HG03565 (cell line): ENCODE data around the gene CNTNAP2.

Source experiments
- ATAC-seq: cut with Tn5 transposase; IDR thresholded peaks from one replicate; pipeline ENCODE4 v1.9.1; 2021; ENCODE audit warnings: mild to moderate bottlenecking, moderate library complexity; ENCODE audit not compliant: unreplicated experiment

The CNTNAP2 gene

GRCh38 chr7:146414373-146414772, 297.8 kb downstream of the CNTNAP2 start:
- no peak for ATAC-seq

- no peak for ATAC-seq
These were observed 298.3 kb downstream of the CNTNAP2 start for GRCh38 chr7:146414937-146415336.

- no peak for ATAC-seq
These were observed 300.6 kb downstream of the CNTNAP2 start for GRCh38 chr7:146417176-146417575.

- ATAC-seq = no peak
These were observed 306.8 kb downstream of the CNTNAP2 start for GRCh38 chr7:146423446-146423845.

GRCh38 chr7:146424084-146424483, 307.5 kb downstream of the CNTNAP2 start:
- ATAC-seq = no peak

- ATAC-seq = no peak
These were observed 316.9 kb downstream of the CNTNAP2 start for GRCh38 chr7:146433501-146433900.

GRCh38 chr7:146443102-146443501, 326.5 kb downstream of the CNTNAP2 start:
- no peak for ATAC-seq

GRCh38 chr7:146449625-146450024, 333.0 kb downstream of the CNTNAP2 start:
- no peak for ATAC-seq

- ATAC-seq = no peak
These were observed 338.6 kb downstream of the CNTNAP2 start for GRCh38 chr7:146455091-146455655.

GRCh38 chr7:146479040-146479439, 362.4 kb downstream of the CNTNAP2 start:
- ATAC-seq = no peak

- no peak for ATAC-seq
These were observed 369.9 kb downstream of the CNTNAP2 start for GRCh38 chr7:146486519-146486918.

GRCh38 chr7:146492017-146492416, 375.4 kb downstream of the CNTNAP2 start:
- ATAC-seq = no peak

- ATAC-seq = no peak
These were observed 378.5 kb downstream of the CNTNAP2 start for GRCh38 chr7:146494952-146495596.

- no peak for ATAC-seq
These were observed 380.1 kb downstream of the CNTNAP2 start for GRCh38 chr7:146496657-146497056.

GRCh38 chr7:146499970-146500369, 383.4 kb downstream of the CNTNAP2 start:
- ATAC-seq = no peak

- ATAC-seq = no peak
These were observed 387.2 kb downstream of the CNTNAP2 start for GRCh38 chr7:146503844-146504243.

GRCh38 chr7:146510088-146510680, 393.6 kb downstream of the CNTNAP2 start:
- ATAC-seq = no peak

GRCh38 chr7:146514304-146514703, 397.7 kb downstream of the CNTNAP2 start:
- ATAC-seq = no peak

- no peak for ATAC-seq
These were observed 412.0 kb downstream of the CNTNAP2 start for GRCh38 chr7:146528581-146528980.

GRCh38 chr7:146539836-146540235, 423.2 kb downstream of the CNTNAP2 start:
- ATAC-seq = no peak

- ATAC-seq = no peak
These were observed 425.5 kb downstream of the CNTNAP2 start for GRCh38 chr7:146542101-146542500.

GRCh38 chr7:146544748-146545147, 428.1 kb downstream of the CNTNAP2 start:
- no peak for ATAC-seq
